HG03108 (cell line): ENCODE data around the gene FIGN.

Source experiments
- ATAC-seq: cut with Tn5 transposase; IDR thresholded peaks from one replicate; pipeline ENCODE4 v1.9.1; 2021; ENCODE audit warnings: moderate library complexity; ENCODE audit not compliant: unreplicated experiment

FIGN gene

GRCh38 chr2:163735685-163736432 is at the start of gene FIGN:
FIGN (minus strand) TSS chr2:163736008; CDS start chr2:163734927, 1,081 bp downstream.
- no peak for ATAC-seq

GRCh38 chr2:163785162-163785561 is 49.4 kb upstream of the FIGN start:
- ATAC-seq: no peak

- no peak for ATAC-seq
Measured at GRCh38 chr2:163779970-163780597, 44.3 kb upstream of the FIGN start.

GRCh38 chr2:163778045-163778781 is 42.4 kb upstream of the FIGN start:
- ATAC-seq: no peak

- no peak for ATAC-seq
Measured at GRCh38 chr2:163775304-163775703, 39.5 kb upstream of the FIGN start.

- no peak for ATAC-seq
Measured at GRCh38 chr2:163774862-163775261, 39.1 kb upstream of the FIGN start.

GRCh38 chr2:163773276-163773675 is 37.5 kb upstream of the FIGN start:
- ATAC-seq: no peak

GRCh38 chr2:163771596-163771995 is 35.8 kb upstream of the FIGN start:
- no peak for ATAC-seq

- ATAC-seq: no peak
Measured at GRCh38 chr2:163768881-163769695, 33.3 kb upstream of the FIGN start.

GRCh38 chr2:163767097-163767496 is 31.3 kb upstream of the FIGN start:
- no peak for ATAC-seq

- ATAC-seq: no peak
Measured at GRCh38 chr2:163764566-163764965, 28.8 kb upstream of the FIGN start.

- ATAC-seq: no peak
Measured at GRCh38 chr2:163759013-163759412, 23.2 kb upstream of the FIGN start.

- no peak for ATAC-seq
Measured at GRCh38 chr2:163757814-163758213, 22.0 kb upstream of the FIGN start.

GRCh38 chr2:163756588-163756987 is 20.8 kb upstream of the FIGN start:
- ATAC-seq: no peak

GRCh38 chr2:163755366-163755765 is 19.6 kb upstream of the FIGN start:
- ATAC-seq: no peak

- no peak for ATAC-seq
Measured at GRCh38 chr2:163753726-163754125, 17.9 kb upstream of the FIGN start.

GRCh38 chr2:163752267-163752666 is 16.5 kb upstream of the FIGN start:
- ATAC-seq: no peak

GRCh38 chr2:163751696-163752095 is 15.9 kb upstream of the FIGN start:
- no peak for ATAC-seq

GRCh38 chr2:163748420-163748819 is 12.6 kb upstream of the FIGN start:
- ATAC-seq: no peak

- no peak for ATAC-seq
Measured at GRCh38 chr2:163741435-163741834, 5.6 kb upstream of the FIGN start.

GRCh38 chr2:163737563-163737962 is 1.8 kb upstream of the FIGN start:
- ATAC-seq: no peak
